Activated T-cell treated with anti-CD3 and anti-CD28 coated beads for 48 hours (primary cell): ENCODE results near the gene KREMEN1.

Experiments used
- DNase-seq: peaks from one replicate; pipeline ENCODE4 v3.0.0-alpha.2; 2020; ENCODE audit warnings: low read depth

KREMEN1 gene

GRCh38 chr22:29190918-29191317 lies 118.1 kb downstream of the KREMEN1 start:
- DNase-seq = no peak

DNA sequence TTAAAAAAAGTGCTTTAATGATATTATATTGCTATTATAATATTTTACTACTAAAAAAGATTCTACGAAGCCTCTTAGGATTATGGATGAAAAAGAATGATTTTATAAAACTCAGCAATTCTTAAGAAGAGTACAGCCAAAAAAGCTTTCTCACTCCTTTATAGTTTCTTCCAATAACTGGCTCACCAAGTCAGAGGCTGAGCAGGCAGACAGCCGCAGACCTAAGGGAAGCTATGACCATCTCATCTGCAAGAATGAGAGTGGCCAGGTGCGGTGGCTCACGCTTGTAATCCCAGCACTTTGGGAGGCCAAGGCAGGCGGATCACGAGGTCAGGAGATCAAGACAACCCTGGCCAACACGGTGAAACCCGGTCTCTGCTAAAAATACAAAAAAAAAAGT lies 120.2 kb downstream of the KREMEN1 start:
- no peak for DNase-seq

DNA sequence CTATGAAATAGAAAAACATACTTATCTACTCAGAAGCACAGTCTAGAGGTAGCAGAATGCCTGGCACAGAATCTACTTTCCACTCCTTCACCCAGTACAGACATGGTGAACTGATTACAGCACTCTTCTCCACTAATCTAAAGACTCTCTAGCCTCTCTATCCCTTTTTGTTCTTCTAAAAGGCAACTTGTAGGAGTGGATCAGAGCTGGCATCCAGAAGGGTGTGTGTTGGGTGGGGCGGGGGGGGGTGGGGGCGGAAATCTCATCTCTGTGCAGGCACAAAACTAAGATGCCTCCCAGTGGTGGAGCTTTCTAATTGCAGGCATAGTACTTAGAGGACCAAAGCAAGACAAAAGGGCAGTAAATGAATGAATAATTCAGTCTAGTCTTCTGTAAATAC lies 121.3 kb downstream of the KREMEN1 start:
- DNase-seq = no peak

DNA sequence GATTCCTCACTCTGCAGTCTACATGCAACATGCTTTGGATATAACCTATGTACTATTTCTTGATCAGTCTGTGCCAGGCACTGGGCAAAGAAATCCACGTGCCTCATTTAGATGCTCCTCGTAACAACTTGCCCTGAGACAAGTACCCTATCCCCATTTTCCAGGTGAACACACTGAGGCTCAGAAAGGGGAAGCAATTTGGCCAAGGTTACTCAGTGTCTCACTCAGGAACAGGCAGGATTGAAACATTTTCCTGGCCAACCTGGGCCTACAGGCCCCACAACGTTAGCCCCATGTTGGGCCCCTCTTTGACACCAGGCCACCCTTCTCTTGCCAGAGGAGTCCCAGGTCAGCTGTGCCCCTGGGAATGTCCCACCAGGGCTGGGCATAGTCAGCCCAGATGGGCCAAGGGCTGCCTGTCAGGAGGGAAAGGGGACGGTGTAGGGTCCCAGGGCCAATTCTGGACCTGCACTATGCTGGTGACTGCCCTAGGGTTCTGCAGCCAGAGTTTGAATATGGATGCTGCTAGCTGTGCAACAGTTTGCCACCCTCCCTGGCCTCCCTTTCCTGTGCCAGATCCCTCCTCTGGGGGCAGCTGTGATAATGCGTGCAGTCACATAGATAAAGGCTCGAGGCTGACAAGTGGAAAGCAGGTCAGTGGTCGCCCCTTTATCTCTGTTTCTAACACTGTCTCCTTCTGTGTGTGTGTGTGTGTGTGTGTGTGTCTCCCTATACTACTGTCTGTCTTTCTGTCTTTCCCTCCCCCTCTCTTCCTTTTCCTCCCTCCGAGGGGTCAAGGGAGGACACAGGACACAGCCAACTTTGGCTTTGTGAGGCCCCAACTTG lies 122.5 kb downstream of the KREMEN1 start:
- DNase-seq = no peak

DNA sequence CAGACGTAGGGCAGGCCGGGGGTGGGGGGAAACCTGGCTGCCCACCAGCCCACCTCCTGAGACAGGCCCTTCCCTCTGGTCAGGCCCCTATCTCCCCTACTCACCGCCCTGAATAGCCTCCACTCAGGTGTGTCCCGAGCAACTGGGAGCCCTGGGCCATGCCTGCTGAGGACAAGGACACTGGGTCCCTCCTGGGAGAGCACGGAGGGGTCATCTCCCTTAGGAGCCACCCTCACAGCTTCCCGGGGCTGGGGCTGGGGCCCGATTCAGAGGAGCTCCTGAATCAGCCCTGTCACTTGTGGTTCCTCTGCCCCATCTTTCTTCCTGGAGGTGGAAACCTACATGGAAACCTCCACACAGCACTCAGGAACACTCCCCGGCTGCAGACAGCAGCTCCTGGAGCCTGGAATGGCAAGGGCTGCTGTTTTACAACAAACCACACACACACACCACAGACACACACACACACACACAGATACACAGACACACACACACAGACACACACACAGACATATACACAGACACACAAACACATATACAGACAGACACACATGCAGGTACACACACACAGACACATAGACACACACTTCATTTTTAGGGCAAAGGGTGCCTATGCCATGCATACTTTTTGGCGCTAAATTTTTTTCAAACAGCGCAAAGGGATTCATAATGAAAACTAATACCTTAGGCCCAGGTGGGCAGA lies 123.3 kb downstream of the KREMEN1 start:
- DNase-seq = no peak

DNA sequence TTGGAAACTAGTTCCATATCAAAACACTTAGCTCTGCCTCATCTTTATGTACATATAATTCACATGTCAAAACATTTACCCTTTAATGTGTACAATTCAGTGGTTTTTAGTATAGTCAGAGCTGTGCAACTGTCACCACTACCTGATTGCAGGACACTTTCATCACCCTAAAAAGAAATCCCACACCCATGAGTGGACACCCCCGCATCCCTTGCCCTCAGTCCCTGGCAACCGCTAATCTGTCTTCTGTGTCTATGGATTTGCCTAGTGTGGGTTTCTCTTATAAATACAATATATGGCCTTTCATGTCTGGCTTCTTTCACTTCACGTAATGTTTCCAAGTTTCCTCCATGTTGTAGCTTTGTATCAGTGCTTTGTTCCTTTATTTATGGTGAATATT lies 124.3 kb downstream of the KREMEN1 start:
- no peak for DNase-seq

DNA sequence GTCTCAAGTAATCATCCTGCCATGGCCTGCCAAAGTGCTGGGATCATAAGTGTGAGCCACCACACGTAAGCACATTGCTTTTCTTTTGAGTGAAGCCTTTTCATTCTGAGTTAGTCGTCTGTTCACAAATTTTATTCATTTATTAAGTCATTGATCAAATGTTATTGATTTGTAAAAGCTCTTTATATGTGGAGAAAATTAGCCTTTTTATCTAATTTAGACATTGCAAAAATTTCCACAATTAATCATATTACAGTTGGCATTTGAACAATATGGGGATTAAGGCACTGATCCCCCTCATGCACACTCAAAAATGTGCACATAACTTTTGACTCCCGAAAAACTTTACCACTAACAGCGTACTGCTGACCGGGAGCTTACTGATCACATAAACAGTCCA lies 125.4 kb downstream of the KREMEN1 start:
- DNase-seq = no peak

DNA sequence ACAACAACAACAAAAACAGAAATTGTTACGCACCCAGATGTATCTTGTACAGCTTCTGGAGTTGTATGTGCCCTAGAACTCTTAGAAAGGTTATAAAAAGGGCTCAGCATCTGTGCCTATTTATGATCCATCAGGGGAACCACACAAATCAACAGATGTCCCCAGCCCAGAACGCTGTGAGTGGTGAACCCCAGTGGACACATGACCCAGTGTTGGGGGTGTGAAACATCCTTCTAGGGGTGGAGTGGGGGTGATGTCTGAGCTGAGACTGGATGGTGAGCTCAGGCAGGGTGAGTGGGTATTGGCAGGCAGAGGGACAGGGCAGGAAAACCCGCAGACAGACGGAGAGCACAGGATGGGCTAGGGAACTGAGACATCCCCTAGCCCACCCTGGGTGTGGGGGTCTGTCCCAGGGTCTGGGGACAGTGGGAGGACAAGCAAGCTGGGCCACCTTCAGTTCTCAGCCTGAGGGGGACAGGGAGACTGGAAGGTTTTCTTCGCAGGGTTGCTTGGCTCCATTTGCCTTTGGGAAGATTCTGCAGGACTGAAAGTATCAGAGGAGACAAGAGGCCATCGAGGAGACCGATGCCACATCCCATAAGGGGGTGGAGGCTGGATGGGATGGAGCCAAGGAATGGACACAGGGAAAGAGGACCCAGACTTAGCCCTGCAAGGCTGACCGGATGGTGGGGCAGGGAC lies 127.0 kb downstream of the KREMEN1 start:
- no peak for DNase-seq

DNA sequence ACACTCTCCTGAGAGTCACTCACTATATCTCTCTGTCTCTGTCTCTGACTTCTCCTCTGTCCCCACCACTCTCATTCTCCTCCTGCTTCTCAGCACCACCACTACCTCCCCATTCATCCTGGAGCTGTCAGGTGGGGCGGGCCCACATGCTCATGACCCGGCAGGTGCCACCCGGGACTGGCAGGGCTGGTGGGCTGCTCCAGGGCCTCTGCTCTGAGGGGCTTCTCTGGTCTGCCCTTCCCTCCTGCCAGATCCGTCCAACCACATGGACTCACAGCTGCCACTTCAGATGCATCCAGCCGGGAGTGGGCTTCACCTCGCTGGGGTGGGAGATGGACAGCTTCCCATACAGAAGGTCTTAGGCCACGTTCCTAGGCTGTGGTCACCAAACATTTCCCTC lies 128.1 kb downstream of the KREMEN1 start:
- no peak for DNase-seq

DNA sequence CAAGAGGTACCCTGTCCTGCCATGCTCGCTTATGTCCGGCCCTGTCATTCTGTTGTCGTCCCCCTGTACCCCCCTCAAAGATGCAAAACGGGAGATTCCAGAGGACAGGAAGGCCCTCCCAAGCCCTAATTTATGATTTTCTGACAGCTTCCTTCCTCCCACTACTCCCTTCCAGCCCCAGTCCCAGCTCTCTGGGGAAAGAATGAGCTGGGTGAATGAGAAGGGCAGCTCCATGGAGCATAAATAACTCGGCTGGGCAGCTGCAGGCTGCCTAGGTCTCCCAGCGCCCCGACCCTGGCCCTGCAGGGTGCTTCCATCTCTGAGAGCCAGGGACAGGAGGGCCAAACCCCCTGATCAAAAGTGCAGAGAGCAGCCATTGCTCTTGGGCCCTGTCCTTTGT lies 128.9 kb downstream of the KREMEN1 start:
- DNase-seq = no peak

DNA sequence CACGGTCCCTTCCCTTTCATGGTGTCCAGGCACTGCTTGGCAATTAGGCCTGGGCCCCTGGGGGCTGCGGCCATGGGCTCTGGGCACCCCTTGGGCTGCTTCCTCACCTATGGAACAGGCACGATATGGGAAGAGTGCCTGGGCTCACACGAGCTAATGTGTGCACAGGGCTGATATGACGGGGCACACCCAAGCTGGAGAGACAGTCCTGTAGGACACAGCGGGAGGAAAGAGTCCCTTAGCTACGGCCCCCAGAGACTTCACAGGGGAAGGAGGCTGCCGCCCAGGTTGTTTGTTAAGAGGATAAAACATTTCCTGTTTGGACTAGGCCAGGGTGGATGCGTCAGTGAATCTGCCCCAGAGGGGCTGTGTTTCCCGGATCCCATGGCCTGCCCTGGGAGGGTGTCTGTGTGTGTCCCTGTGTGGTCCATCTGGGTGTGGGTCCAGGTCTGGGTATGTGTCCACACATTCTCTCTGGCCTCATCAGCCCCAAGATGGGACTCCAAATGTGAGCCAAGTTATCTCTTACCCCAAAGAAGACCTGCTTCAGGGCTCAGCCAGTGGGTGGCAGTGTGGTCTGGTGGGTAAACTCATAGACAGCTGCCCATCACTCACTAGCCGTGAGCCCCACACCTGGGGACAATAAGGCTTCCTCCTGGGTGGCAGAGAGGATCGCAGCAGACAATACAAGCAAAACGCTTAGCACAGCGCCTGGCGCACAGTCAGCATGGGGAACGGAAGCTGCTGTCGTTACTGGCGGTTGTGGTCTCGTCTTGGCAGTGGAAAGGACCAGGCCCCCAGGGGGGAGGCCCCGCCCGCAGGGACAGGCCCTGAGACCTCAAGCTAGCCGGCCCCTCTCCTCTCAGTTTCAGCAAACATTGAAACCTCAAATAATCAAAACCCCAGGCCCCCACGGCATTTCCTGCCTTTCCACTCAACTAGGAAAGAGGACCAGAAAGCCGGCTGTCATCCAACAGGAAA lies 129.7 kb downstream of the KREMEN1 start:
- DNase-seq = peak; percentile 56

DNA sequence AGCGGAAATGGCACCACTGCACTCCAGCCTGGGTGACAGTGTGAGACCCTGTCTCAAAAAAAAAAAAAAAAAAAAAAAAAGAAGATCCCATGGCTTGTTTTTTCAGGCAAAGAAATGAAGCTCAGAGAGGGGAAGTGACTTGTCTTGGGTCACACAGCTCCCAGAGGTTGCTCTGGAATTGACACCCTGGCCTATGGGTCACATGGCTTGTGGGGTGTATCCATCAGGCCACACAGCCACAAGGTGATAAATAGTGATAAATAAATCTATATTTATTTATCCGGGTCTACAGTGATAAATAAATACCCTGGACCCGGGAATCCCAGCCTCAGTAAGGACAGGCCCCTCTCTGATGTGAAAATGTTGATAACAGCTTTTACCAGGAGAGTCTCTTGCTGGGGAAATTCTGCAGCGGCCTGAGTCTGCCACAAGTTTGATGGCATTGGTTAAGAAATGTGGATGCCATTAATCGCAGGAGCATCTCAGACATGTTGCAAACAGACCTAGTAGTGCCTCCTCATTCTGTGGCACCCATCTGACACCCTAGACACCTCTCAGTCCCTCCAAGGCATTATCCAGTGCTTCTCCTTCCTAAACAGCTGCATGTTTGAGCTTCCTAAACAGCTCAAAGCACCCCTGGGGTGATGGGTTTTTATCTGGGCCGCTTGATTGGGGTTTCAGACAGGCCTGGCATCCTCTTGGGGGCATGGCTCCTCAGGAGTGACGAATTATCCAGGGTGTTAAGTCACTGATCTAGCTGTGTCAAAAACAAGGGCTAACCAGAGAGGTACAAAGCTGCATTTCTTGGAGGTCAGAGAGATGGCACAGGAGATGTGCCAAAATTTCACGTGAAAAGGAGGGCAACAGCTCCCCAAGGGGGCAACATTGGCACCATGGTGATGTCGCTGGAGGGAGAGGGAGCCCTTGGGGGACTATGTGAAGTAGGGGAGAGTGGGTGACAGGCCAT lies 130.9 kb downstream of the KREMEN1 start:
- DNase-seq = no peak

DNA sequence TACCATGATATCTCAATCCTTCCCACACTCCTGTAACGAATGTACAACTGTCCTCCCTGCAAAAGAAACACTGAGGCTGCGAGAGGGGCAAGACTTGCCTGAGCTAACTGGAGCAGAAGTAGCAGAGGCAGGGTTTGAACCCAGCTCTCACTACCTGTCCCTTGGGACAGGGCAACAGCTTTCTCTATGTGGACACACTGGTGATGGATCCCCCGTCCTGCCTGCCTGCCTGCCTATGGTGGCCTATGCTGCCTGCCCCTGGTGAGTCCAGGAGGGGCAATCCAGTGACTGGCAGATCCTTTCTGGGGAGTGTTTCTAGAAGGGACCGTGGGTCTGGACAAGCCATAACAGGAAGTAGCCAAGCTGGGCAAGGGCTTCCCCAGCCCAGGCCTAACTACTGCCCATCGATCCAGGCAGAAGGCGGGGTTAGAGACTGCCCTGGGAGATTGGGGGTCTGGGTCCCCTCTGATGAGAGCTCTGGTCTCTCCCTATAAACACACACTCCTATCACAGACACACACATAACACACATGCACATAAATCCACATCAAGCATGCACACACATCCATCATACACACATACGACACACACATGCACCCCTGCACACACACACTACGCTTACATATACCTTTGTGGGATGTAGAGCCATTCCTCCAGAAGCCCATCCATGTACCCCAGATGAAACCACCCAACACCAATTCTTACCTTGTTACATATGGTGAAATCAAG lies 131.8 kb downstream of the KREMEN1 start:
- DNase-seq = no peak

GRCh38 chr22:29205252-29205593 lies 132.4 kb downstream of the KREMEN1 start:
- DNase-seq = no peak

DNA sequence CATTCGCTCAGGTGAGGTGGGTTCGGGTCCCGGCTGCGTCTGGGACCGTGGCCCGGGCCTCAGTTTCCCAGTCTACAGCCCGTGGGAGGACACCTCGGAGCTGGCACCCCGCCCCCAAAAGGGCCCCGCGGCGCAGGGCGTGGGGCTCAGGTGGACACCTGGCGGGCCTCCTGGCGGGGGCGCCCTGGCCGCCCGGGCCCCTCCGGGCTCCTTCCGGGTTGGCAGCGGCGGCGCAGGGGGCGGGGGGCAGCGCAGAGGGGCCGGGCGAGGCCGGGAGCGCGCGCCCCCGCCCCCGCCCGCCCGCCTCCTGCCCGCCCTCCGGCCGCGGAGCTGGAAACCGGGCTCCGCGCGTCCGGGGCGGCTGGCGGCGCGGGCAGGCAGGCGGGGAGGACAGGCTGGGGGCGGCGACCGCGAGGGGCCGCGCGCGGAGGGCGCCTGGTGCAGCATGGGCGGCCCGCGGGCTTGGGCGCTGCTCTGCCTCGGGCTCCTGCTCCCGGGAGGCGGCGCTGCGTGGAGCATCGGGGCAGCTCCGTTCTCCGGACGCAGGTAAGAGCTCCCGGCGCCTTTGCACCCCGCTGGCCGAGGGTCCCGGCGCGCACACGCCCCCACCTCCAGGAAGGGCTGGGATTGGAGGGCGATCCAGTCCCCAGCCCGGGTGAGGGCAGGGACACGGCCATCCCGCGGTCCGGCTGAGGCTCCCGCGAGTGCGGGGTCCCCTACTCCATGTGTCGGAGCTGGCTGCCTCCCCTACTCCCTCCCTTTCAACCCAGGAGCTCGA lies 132.9 kb downstream of the KREMEN1 start, which contains the start of gene EMID1:
Gene EMID1, plus strand, starts transcription at position 303 of the 778 bp plus-strand sequence. Its CDS starts 143 bp downstream, at position 446.
- DNase-seq = peak; percentile 17

GRCh38 chr22:29206372-29207242 lies 133.8 kb downstream of the KREMEN1 start:
- no peak for DNase-seq

- DNase-seq = no peak
Observed at GRCh38 chr22:29207243-29207550, 134.4 kb downstream of the KREMEN1 start.
